GM12874 (cell line): ENCODE results near the gene TMEM179.

ENCODE experiments used
- CTCF ChIP-seq: IDR thresholded peaks from 2 replicates; pipeline ENCODE4 v1.5.1; 2011; ENCODE audit warnings: low read depth, mild to moderate bottlenecking, control low read depth, low read length, moderate library complexity; ENCODE audit not compliant: insufficient read depth

Gene TMEM179

GRCh38 chr14:104634886-104635570, 30.5 kb upstream of the TMEM179 start:
- no peak for TF ChIP-seq CTCF

- no peak for TF ChIP-seq CTCF
These were observed 29.7 kb upstream of the TMEM179 start for GRCh38 chr14:104634138-104634760.

GRCh38 chr14:104633276-104634137, 28.9 kb upstream of the TMEM179 start:
- no peak for TF ChIP-seq CTCF

- TF ChIP-seq CTCF, result no peak
These were observed 28.2 kb upstream of the TMEM179 start for GRCh38 chr14:104632781-104633180.

- TF ChIP-seq CTCF, result no peak
These were observed 20.4 kb upstream of the TMEM179 start for GRCh38 chr14:104624939-104625338.

GRCh38 chr14:104614126-104614812, 9.7 kb upstream of the TMEM179 start:
- no peak for TF ChIP-seq CTCF

- no peak for TF ChIP-seq CTCF
These were observed 7.3 kb upstream of the TMEM179 start for GRCh38 chr14:104611881-104612280.
